GM12878 (cell line): ENCODE results near the gene FAM174A.

Experiments
- BMI1 ChIP-seq: fragments of 450-650 bp; IDR thresholded peaks from 2 replicates; pipeline ENCODE4 v1.6.1; 2016; ENCODE audit warnings: mild to moderate bottlenecking, moderate library complexity, borderline replicate concordance
- EP300 ChIP-seq, 2 experiments: fragments of 150-350 bp in 1 of 2; IDR thresholded peaks; 2 replicates each; pipeline ENCODE4 v1.6.1; 2011 to 2012; ENCODE audit warnings: low read depth in 2 of 2, low read length in 2 of 2, borderline replicate concordance in 1 of 2, improper control_type of control experiment in 1 of 2, inconsistent platforms in 1 of 2; ENCODE audit not compliant: control insufficient read depth in 1 of 2
- SMC3 ChIP-seq: IDR thresholded peaks from 2 replicates; pipeline ENCODE4 v1.6.1; 2011; ENCODE audit warnings: low read length, improper control_type of control experiment, borderline replicate concordance
- TAF1 ChIP-seq: IDR thresholded peaks from 2 replicates; pipeline ENCODE4 v1.6.1; 2011; ENCODE audit warnings: mild to moderate bottlenecking, low read depth, low read length, borderline replicate concordance
- ZNF24 ChIP-seq: fragments of 450-650 bp; IDR thresholded peaks from 2 replicates; pipeline ENCODE4 v1.6.1; 2017; ENCODE audit warnings: antibody characterized with exemption, mild to moderate bottlenecking
- TF ChIP-seq, protein P1 (sequence below), 3 experiments: IDR thresholded peaks in 2 of 3; conservative IDR thresholded peaks in 1 of 3; 2 replicates each; pipeline ENCODE4 v1.5.1; 2011; ENCODE audit warnings: low read depth in 3 of 3, low read length in 3 of 3, mild to moderate bottlenecking in 3 of 3, control low read depth in 2 of 3, moderate library complexity in 2 of 3, inconsistent platforms in 1 of 3, mixed read lengths in 1 of 3; ENCODE audit not compliant: control insufficient read depth in 2 of 3, insufficient read depth in 1 of 3; ENCODE audit errors: extremely low read depth in 1 of 3

DNA sequence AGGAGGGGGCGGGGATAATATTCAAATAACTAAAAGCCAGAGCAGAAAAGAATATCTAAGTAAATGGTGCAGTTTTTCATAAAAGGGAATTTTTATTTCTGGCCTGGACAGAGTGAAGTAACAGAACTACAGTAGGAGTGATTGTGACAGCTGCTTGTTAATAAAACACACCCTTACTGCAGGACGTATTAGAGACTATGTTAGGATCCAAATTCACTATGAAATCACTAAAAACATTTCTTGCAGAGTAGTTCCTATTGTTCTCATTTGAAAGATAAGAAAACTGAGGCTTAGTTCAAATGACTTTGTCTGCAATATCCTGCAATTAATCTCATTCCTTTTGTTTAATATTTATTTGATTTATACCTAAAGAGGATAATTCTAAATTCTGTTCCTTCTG lies 39.5 kb downstream of the FAM174A start:
- no peak for TF ChIP-seq BMI1
- TF ChIP-seq ZNF24 = no peak
- no peak for TF ChIP-seq TAF1
- no peak for TF ChIP-seq EP300 (IDR thresholded peaks at IDR 0.05; ENCODE audit: borderline replicate concordance in 1 of 2, control insufficient read depth in 1 of 2, low read depth in 2 of 2, low read length in 2 of 2)
- TF ChIP-seq, protein P1, sequence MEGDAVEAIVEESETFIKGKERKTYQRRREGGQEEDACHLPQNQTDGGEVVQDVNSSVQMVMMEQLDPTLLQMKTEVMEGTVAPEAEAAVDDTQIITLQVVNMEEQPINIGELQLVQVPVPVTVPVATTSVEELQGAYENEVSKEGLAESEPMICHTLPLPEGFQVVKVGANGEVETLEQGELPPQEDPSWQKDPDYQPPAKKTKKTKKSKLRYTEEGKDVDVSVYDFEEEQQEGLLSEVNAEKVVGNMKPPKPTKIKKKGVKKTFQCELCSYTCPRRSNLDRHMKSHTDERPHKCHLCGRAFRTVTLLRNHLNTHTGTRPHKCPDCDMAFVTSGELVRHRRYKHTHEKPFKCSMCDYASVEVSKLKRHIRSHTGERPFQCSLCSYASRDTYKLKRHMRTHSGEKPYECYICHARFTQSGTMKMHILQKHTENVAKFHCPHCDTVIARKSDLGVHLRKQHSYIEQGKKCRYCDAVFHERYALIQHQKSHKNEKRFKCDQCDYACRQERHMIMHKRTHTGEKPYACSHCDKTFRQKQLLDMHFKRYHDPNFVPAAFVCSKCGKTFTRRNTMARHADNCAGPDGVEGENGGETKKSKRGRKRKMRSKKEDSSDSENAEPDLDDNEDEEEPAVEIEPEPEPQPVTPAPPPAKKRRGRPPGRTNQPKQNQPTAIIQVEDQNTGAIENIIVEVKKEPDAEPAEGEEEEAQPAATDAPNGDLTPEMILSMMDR (IDR thresholded peaks at IDR 0.05 in 2 of 3, conservative IDR thresholded peaks at IDR 0.05 in 1 of 3; ENCODE audit: control insufficient read depth in 2 of 3, extremely low read depth in 1 of 3, insufficient read depth in 1 of 3, low read depth in 3 of 3, low read length in 3 of 3) = no peak
- no peak for TF ChIP-seq SMC3
